Measurements from ENCODE around the gene RHBDD1. TPM values are rescaled to one million over a fixed set of nuclear protein-coding genes. Genes with fewer than 3 reads are reported as not detected.

The RHBDD1 gene
- polyA plus RNA-seq, 1 donor: 23.3 TPM

DNA sequence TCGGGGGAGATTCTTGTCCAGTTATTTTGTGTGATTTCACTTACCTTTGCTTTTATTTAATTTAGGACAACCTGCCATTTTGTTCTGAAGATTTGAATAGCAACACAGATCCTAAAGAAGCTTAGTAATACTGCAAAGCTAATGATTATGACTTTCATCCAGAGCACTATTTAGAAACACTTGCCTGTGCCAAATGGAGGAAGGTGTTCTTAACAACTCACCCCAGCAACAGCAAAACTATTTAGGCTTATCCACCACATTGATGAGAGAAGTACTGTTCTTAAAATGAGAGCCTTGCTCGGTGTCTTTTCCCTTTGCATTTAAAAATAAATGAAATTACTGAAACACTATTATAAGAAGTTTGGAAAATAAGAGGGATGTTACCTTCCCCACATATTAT lies 59.7 kb downstream of the RHBDD1 start:
- Histone ChIP-seq H3K4me1 (ENCODE audit: control insufficient read depth, insufficient read depth, low read length) (peaks cover 4% of the 10 kb centered on the region), H3K36me3 (ENCODE audit: control insufficient read depth, insufficient read depth, low read length) (peaks cover 3% of the 10 kb centered on the region), H3K27me3 (ENCODE audit: control insufficient read depth, insufficient read depth, low read length) (no peaks in the 10 kb centered on the region), H3K4me3 (ENCODE audit: low read length) (no peak overlapping the region), H3K27ac (ENCODE audit: low read length) (no peak overlapping the region), H3K9me3 (ENCODE audit: control insufficient read depth, low read depth, low read length) (no peaks in the 10 kb centered on the region)
- DNase-seq: no peak
- WGBS (ENCODE audit: insufficient coverage, low lambda C conversion rate): no CpG with 5 or more reads among the region's 2 CpGs

- Histone ChIP-seq H3K4me1 (ENCODE audit: control insufficient read depth, insufficient read depth, low read length) (peaks cover 4% of the 10 kb centered on the region), H3K27me3 (ENCODE audit: control insufficient read depth, insufficient read depth, low read length) (no peaks in the 10 kb centered on the region), H3K36me3 (ENCODE audit: control insufficient read depth, insufficient read depth, low read length) (peaks cover 3% of the 10 kb centered on the region), H3K4me3 (ENCODE audit: low read length) (no peak overlapping the region), H3K9me3 (ENCODE audit: control insufficient read depth, low read depth, low read length) (no peaks in the 10 kb centered on the region), H3K27ac (ENCODE audit: low read length) (no peak overlapping the region)
- WGBS (ENCODE audit: insufficient coverage, low lambda C conversion rate): 100% methylated on average over 1 of the region's 4 CpGs
- DNase-seq: no peak
These were observed 62.3 kb downstream of the RHBDD1 start for GRCh38 chr2:226898121-226898520.

GRCh38 chr2:226898897-226899296 lies 63.0 kb downstream of the RHBDD1 start:
- 100% methylated on average over 1 of the region's 3 CpGs for WGBS (ENCODE audit: insufficient coverage, low lambda C conversion rate)
- DNase-seq: no peak
- Histone ChIP-seq H3K9me3 (ENCODE audit: control insufficient read depth, low read depth, low read length) (no peaks in the 10 kb centered on the region), H3K27ac (ENCODE audit: low read length) (no peak overlapping the region), H3K27me3 (ENCODE audit: control insufficient read depth, insufficient read depth, low read length) (no peaks in the 10 kb centered on the region), H3K4me3 (ENCODE audit: low read length) (no peak overlapping the region), H3K36me3 (ENCODE audit: control insufficient read depth, insufficient read depth, low read length) (peaks cover 4% of the 10 kb centered on the region), H3K4me1 (ENCODE audit: control insufficient read depth, insufficient read depth, low read length) (no peaks in the 10 kb centered on the region)

- H3K27ac ChIP-seq (ENCODE audit: low read length): no peak overlapping the region
- no peaks in the 10 kb centered on the region for H3K9me3 ChIP-seq (ENCODE audit: control insufficient read depth, low read depth, low read length)
- 100% methylated on average over 1 of the region's 6 CpGs for WGBS (ENCODE audit: insufficient coverage, low lambda C conversion rate)
- H3K36me3 ChIP-seq (ENCODE audit: control insufficient read depth, insufficient read depth, low read length): peaks cover 7% of the 10 kb centered on the region
- H3K4me1 ChIP-seq (ENCODE audit: control insufficient read depth, insufficient read depth, low read length): no peaks in the 10 kb centered on the region
- no peak for DNase-seq
- no peak overlapping the region for H3K4me3 ChIP-seq (ENCODE audit: low read length)
- no peaks in the 10 kb centered on the region for H3K27me3 ChIP-seq (ENCODE audit: control insufficient read depth, insufficient read depth, low read length)
These were observed 66.5 kb downstream of the RHBDD1 start for GRCh38 chr2:226902041-226902966.

- Histone ChIP-seq H3K27ac (ENCODE audit: low read length) (no peak overlapping the region), H3K4me1 (ENCODE audit: control insufficient read depth, insufficient read depth, low read length) (peaks cover 2% of the 10 kb centered on the region), H3K27me3 (ENCODE audit: control insufficient read depth, insufficient read depth, low read length) (no peaks in the 10 kb centered on the region), H3K4me3 (ENCODE audit: low read length) (no peak overlapping the region), H3K36me3 (ENCODE audit: control insufficient read depth, insufficient read depth, low read length) (peaks cover 7% of the 10 kb centered on the region), H3K9me3 (ENCODE audit: control insufficient read depth, low read depth, low read length) (no peaks in the 10 kb centered on the region)
- DNase-seq: no peak
- WGBS (ENCODE audit: insufficient coverage, low lambda C conversion rate): no CpG with 5 or more reads among the region's 4 CpGs
These were observed 67.3 kb downstream of the RHBDD1 start for GRCh38 chr2:226903179-226903578.

DNA sequence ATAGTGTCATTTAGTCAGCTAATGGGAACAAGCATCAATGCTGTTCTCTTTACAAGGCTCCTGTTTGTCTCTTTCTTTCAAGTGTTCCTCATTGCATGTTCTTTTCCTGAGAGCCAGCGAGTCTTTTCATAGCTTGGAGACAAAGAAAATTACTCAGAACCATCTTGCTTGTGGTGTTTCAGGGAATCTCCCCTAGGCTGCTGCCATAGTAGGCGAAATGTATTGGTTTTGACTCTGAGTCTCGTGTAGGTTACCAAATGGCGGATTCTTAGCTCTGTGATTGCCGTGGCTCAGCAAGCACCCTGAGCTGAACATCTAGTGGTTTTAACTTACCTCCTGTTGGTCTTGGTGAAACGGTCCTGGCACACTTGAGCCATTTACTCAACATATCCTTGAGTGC lies 68.7 kb downstream of the RHBDD1 start:
- Histone ChIP-seq H3K27me3 (ENCODE audit: control insufficient read depth, insufficient read depth, low read length) (no peaks in the 10 kb centered on the region), H3K4me3 (ENCODE audit: low read length) (no peak overlapping the region), H3K36me3 (ENCODE audit: control insufficient read depth, insufficient read depth, low read length) (peaks cover 7% of the 10 kb centered on the region), H3K9me3 (ENCODE audit: control insufficient read depth, low read depth, low read length) (no peaks in the 10 kb centered on the region), H3K27ac (ENCODE audit: low read length) (no peak overlapping the region), H3K4me1 (ENCODE audit: control insufficient read depth, insufficient read depth, low read length) (peaks cover 10% of the 10 kb centered on the region)
- DNase-seq: no peak
- WGBS (ENCODE audit: insufficient coverage, low lambda C conversion rate): no CpG with 5 or more reads among the region's 6 CpGs

DNA sequence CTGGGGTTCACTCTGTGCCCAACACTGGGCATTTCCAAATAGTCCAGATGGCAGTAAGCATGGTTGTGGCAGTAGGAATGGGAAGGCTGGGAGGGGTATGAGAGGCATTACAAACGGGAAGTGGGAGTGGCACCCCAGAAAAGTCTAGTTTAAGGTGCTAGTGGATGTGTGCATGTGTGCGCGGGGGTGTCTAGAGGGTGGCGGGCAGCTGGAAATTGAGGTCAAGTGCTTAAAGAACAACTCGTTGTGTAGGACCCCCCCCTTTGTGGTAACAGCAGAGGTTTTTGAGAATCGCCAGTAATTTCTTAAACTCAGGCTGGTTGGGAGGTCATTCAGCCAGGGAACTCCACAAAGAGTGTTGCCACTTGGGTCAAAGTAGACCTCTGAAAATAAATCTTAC lies 69.9 kb downstream of the RHBDD1 start:
- no peak overlapping the region for H3K27ac ChIP-seq (ENCODE audit: low read length)
- no peak for DNase-seq
- H3K9me3 ChIP-seq (ENCODE audit: control insufficient read depth, low read depth, low read length): no peaks in the 10 kb centered on the region
- WGBS (ENCODE audit: insufficient coverage, low lambda C conversion rate): 80% methylated on average over 1 of the region's 6 CpGs
- no peaks in the 10 kb centered on the region for H3K27me3 ChIP-seq (ENCODE audit: control insufficient read depth, insufficient read depth, low read length)
- no peak overlapping the region for H3K4me3 ChIP-seq (ENCODE audit: low read length)
- H3K4me1 ChIP-seq (ENCODE audit: control insufficient read depth, insufficient read depth, low read length): peaks cover 10% of the 10 kb centered on the region
- H3K36me3 ChIP-seq (ENCODE audit: control insufficient read depth, insufficient read depth, low read length): peaks cover 7% of the 10 kb centered on the region

- peaks cover 10% of the 10 kb centered on the region for H3K4me1 ChIP-seq (ENCODE audit: control insufficient read depth, insufficient read depth, low read length)
- no peaks in the 10 kb centered on the region for H3K9me3 ChIP-seq (ENCODE audit: control insufficient read depth, low read depth, low read length)
- no peaks in the 10 kb centered on the region for H3K27me3 ChIP-seq (ENCODE audit: control insufficient read depth, insufficient read depth, low read length)
- DNase-seq: no peak
- H3K36me3 ChIP-seq (ENCODE audit: control insufficient read depth, insufficient read depth, low read length): peaks cover 7% of the 10 kb centered on the region
- H3K27ac ChIP-seq (ENCODE audit: low read length): no peak overlapping the region
- WGBS (ENCODE audit: insufficient coverage, low lambda C conversion rate): no CpG with 5 or more reads among the region's 4 CpGs
- H3K4me3 ChIP-seq (ENCODE audit: low read length): no peak overlapping the region
These were observed 70.4 kb downstream of the RHBDD1 start for GRCh38 chr2:226906163-226906693.

- WGBS (ENCODE audit: insufficient coverage, low lambda C conversion rate): no CpG with 5 or more reads among the region's 3 CpGs
- Histone ChIP-seq H3K4me1 (ENCODE audit: control insufficient read depth, insufficient read depth, low read length) (peaks cover 10% of the 10 kb centered on the region), H3K27ac (ENCODE audit: low read length) (no peak overlapping the region), H3K4me3 (ENCODE audit: low read length) (no peak overlapping the region), H3K27me3 (ENCODE audit: control insufficient read depth, insufficient read depth, low read length) (no peaks in the 10 kb centered on the region), H3K36me3 (ENCODE audit: control insufficient read depth, insufficient read depth, low read length) (peaks cover 5% of the 10 kb centered on the region), H3K9me3 (ENCODE audit: control insufficient read depth, low read depth, low read length) (no peaks in the 10 kb centered on the region)
- no peak for DNase-seq
These were observed 73.3 kb downstream of the RHBDD1 start for GRCh38 chr2:226909126-226909525.

- DNase-seq: no peak
- H3K4me3 ChIP-seq (ENCODE audit: low read length): no peak overlapping the region
- 80% methylated on average over 1 of the region's 2 CpGs for WGBS (ENCODE audit: insufficient coverage, low lambda C conversion rate)
- H3K4me1 ChIP-seq (ENCODE audit: control insufficient read depth, insufficient read depth, low read length): peaks cover 10% of the 10 kb centered on the region
- H3K36me3 ChIP-seq (ENCODE audit: control insufficient read depth, insufficient read depth, low read length): peaks cover 3% of the 10 kb centered on the region
- no peaks in the 10 kb centered on the region for H3K27me3 ChIP-seq (ENCODE audit: control insufficient read depth, insufficient read depth, low read length)
- no peak overlapping the region for H3K27ac ChIP-seq (ENCODE audit: low read length)
- H3K9me3 ChIP-seq (ENCODE audit: control insufficient read depth, low read depth, low read length): no peaks in the 10 kb centered on the region
These were observed 74.0 kb downstream of the RHBDD1 start for GRCh38 chr2:226909836-226910235.
